K562 (cell line): Measurements from ENCODE around the gene PAQR7. TPM values are rescaled to one million over a fixed set of nuclear protein-coding genes. Genes with fewer than 3 reads are reported as not detected.

Source experiments
- ATAC-seq: fragments of 200-7000 bp; cut with Tn5 transposase; 3 replicates; pipeline ENCODE4 v1.9.1; 2020; ENCODE audit warnings: moderate library complexity
- BruUV-seq: library from RNA; stranded (reverse); fragments of 400-500 nt; replicated peaks from 2 replicates; lab custom pipeline; 2021; lab: Mats Ljungman, UMichigan
- CTCF ChIA-PET: fragments of 300-600 bp; formaldehyde crosslinking; extraction: SDS; loops from one replicate; lab custom pipeline; 2021; ENCODE audit warnings: low intra/inter-chr PET ratio; lab: Yijun Ruan, JAX
- POLR2A ChIA-PET: fragments of 300-600, 350-650 bp; sonication (Branson Sonifier 250); formaldehyde crosslinking; extraction: SDS; loops from one replicate; lab custom pipeline; 2021; ENCODE audit warnings: antibody characterized with exemption, inconsistent platforms; lab: Yijun Ruan, JAX
- DNase-seq, 4 experiments: peaks; one replicate each; pipeline versions ENCODE4 v3.0.0 to v3.0.0-alpha.2; 2011 to 2018; ENCODE audit warnings: low spot score in 3 of 4, mixed read lengths in 3 of 4; ENCODE audit errors: extremely low read depth in 1 of 4
- FAIRE-seq: peaks from 2 replicates; lab custom pipeline; 2011; peaks lifted over from hg19 to GRCh38; lab: Jason Lieb, UNC
- H2AFZ ChIP-seq: 2 replicates; pipeline ENCODE4 v1.6.0; 2011; ENCODE audit warnings: low read depth, low read length, control low read depth, inconsistent platforms
- H3K27ac ChIP-seq: fragments of 200-600 bp; 3 replicates; pipeline ENCODE4 v1.8.0; 2011; ENCODE audit warnings: low read depth, mild to moderate bottlenecking, control low read depth, inconsistent platforms, low read length, moderate library complexity, mixed read lengths; ENCODE audit errors: extremely low read depth
- H3K27me3 ChIP-seq, 2 experiments: fragments of 300-600 bp in 1 of 2; 2 replicates in 1 of 2; 3 replicates in 1 of 2; pipeline versions ENCODE4 v1.6.0 to v1.8.0; 2011; ENCODE audit warnings: inconsistent platforms in 2 of 2, low read length in 2 of 2, mild to moderate bottlenecking in 1 of 2, mixed read lengths in 1 of 2, moderate library complexity in 1 of 2; ENCODE audit not compliant: control insufficient read depth in 2 of 2, insufficient read depth in 2 of 2
- H3K36me3 ChIP-seq: fragments of 300-600 bp; 3 replicates; pipeline ENCODE4 v1.8.0; 2011; ENCODE audit warnings: mild to moderate bottlenecking, low read length, inconsistent platforms; ENCODE audit not compliant: control insufficient read depth, insufficient read depth
- H3K4me1 ChIP-seq, 2 experiments: fragments of 200-600 bp in 1 of 2; replicated peaks in 1 of 2; 2 replicates in 1 of 2; 3 replicates in 1 of 2; pipeline versions ENCODE4 v1.5.1 to v1.8.0; 2011; ENCODE audit warnings: inconsistent platforms in 2 of 2, low read length in 2 of 2, mild to moderate bottlenecking in 1 of 2, mixed read lengths in 1 of 2, moderate library complexity in 1 of 2; ENCODE audit not compliant: control insufficient read depth in 2 of 2, insufficient read depth in 2 of 2
- H3K4me2 ChIP-seq: 2 replicates; pipeline ENCODE4 v1.6.1; 2011; ENCODE audit warnings: low read length, control low read depth, inconsistent platforms, mixed read lengths; ENCODE audit not compliant: insufficient read depth
- H3K4me3 ChIP-seq: fragments of 200-600 bp; sonication (generic), shearing (Covaris generic); 2 replicates; pipeline ENCODE4 v1.5.1; 2016; ENCODE audit warnings: control low read depth, inconsistent platforms
- H3K79me2 ChIP-seq: fragments of 200-600 bp; 3 replicates; pipeline ENCODE4 v1.8.0; 2011; ENCODE audit warnings: low read length, inconsistent platforms; ENCODE audit not compliant: control insufficient read depth, insufficient read depth
- H3K9ac ChIP-seq, 2 experiments: 2 replicates each; pipeline versions ENCODE4 v1.6.0 to v1.6.1; 2011; ENCODE audit warnings: low read depth in 2 of 2, low read length in 2 of 2, control low read depth in 1 of 2, inconsistent platforms in 1 of 2, mild to moderate bottlenecking in 1 of 2, mixed read lengths in 1 of 2; ENCODE audit not compliant: insufficient read depth in 1 of 2
- H3K9me1 ChIP-seq: one replicate; pipeline ENCODE4 v1.6.0; 2011; ENCODE audit warnings: inconsistent platforms, mild to moderate bottlenecking, low read length, moderate library complexity; ENCODE audit not compliant: control insufficient read depth, insufficient read depth
- H3K9me3 ChIP-seq: replicated peaks from 2 replicates; pipeline ENCODE4 v1.5.1; 2011; ENCODE audit warnings: low read depth, low read length, inconsistent platforms; ENCODE audit not compliant: control insufficient read depth, insufficient read depth
- H4K20me1 ChIP-seq: replicated peaks from 2 replicates; pipeline ENCODE4 v1.6.1; 2011; ENCODE audit warnings: low read length, inconsistent platforms, mixed read lengths; ENCODE audit not compliant: control insufficient read depth, insufficient read depth
- CBFA2T3 ChIP-seq: fragments of 450-650 bp; IDR thresholded peaks from 2 replicates; pipeline ENCODE4 v1.6.1; 2017
- CCNT2 ChIP-seq: IDR thresholded peaks from 2 replicates; pipeline ENCODE4 v1.6.1; 2011; ENCODE audit warnings: borderline replicate concordance, low read depth, mild to moderate bottlenecking, moderate library complexity, mixed read lengths, low read length; ENCODE audit not compliant: insufficient read length; ENCODE audit errors: extremely low read depth
- CXXC5 ChIP-seq: fragments of 250-450 bp; sonication (Bioruptor Pico); IDR thresholded peaks from 2 replicates; pipeline ENCODE4 v1.8.0; 2022; ENCODE audit warnings: inconsistent platforms, mild to moderate bottlenecking, moderate library complexity
- ELF2 ChIP-seq: fragments of 250-450 bp; sonication (Bioruptor Pico); IDR thresholded peaks from 2 replicates; pipeline ENCODE4 v1.5.0; 2021; ENCODE audit warnings: mild to moderate bottlenecking
- ESRRA ChIP-seq: fragments of 450-650 bp; IDR thresholded peaks from 2 replicates; pipeline ENCODE4 v1.6.1; 2014; ENCODE audit warnings: low read depth, mild to moderate bottlenecking, moderate library complexity, borderline replicate concordance
- KLF13 ChIP-seq: fragments of 450-650 bp; IDR thresholded peaks from 2 replicates; pipeline ENCODE4 v1.6.1; 2016; ENCODE audit warnings: missing genetic modification characterization, low read depth, mild to moderate bottlenecking, missing compliant biosample characterization, moderate library complexity, borderline replicate concordance
- MBD2 ChIP-seq: sonication (generic); IDR thresholded peaks from 2 replicates; pipeline ENCODE4 v1.6.1; 2016; ENCODE audit warnings: low read depth, borderline replicate concordance
- MTA1 ChIP-seq: fragments of 450-650 bp; IDR thresholded peaks from 2 replicates; pipeline ENCODE4 v1.6.1; 2017; ENCODE audit warnings: borderline replicate concordance
- POLR3A ChIP-seq: IDR thresholded peaks from 2 replicates; pipeline ENCODE4 v1.6.1; 2011; ENCODE audit warnings: borderline replicate concordance, mild to moderate bottlenecking, moderate library complexity; ENCODE audit not compliant: insufficient read length, insufficient read depth; ENCODE audit errors: extremely low read depth
- RB1 ChIP-seq: fragments of 450-650 bp; IDR thresholded peaks from 2 replicates; pipeline ENCODE4 v1.6.1; 2017; ENCODE audit warnings: low read depth, mild to moderate bottlenecking
- TOE1 ChIP-seq, 2 experiments: fragments of 450-650 bp in 1 of 2; sonication (generic) in 1 of 2; formaldehyde crosslinking in 1 of 2; IDR thresholded peaks; 2 replicates each; pipeline versions ENCODE4 v1.7.1 to v1.8.0; 2016 to 2022; ENCODE audit warnings: borderline replicate concordance in 2 of 2, mild to moderate bottlenecking in 2 of 2, antibody characterized with exemption in 1 of 2, inconsistent platforms in 1 of 2, low read depth in 1 of 2, missing genetic modification reagents in 1 of 2, moderate library complexity in 1 of 2
- ZNF274 ChIP-seq: IDR thresholded peaks from 2 replicates; pipeline ENCODE4 v1.6.1; 2011; ENCODE audit warnings: low read depth, mild to moderate bottlenecking, low read length, moderate library complexity, borderline replicate concordance
- WGBS: fragments of 100-300 bp; shearing (Covaris generic); methylation state at CpG from one replicate; pipeline ENCODE4 v1.1.6; 2016; ENCODE audit warnings: low coverage, mixed read lengths; ENCODE audit not compliant: insufficient coverage; ENCODE audit errors: missing lambda C conversion rate; 5-methylcytosine and 5-hydroxymethylcytosine counted together
- in situ Hi-C: fragments of 300-500 bp; cut with MboI; formaldehyde crosslinking; loops from 4 replicates; pipeline ENCODE4 v1.15.0; 2018; ENCODE audit warnings: inconsistent platforms, mixed read lengths
- intact Hi-C: fragments of 100-400 bp; cut with micrococcal nuclease; formaldehyde crosslinking; loops from 2 replicates; pipeline ENCODE4 v1.14.2; 2022
- polyA plus RNA-seq, 8 experiments: library from polyadenylated mRNA; depleted of rRNA in 4 of 8; stranded (reverse) in 5 of 8; unstranded in 3 of 8; fragments of >200 nt; fragmentation: Nextera tagmentation in 2 of 8; fragmentation: Illumina TruSeq in 1 of 8; extraction: Ambion mirVana in 2 of 8; extraction: Trizol in 1 of 8; gene quantifications; 2 replicates each; pipeline versions ENCODE4 v1.2.1 to v1.2.3, GENCODE V29; 2011 to 2014; ENCODE audit warnings: inconsistent platforms in 1 of 8, missing spikeins in 1 of 8
- total RNA-seq, 7 experiments: library from RNA; depleted of rRNA in 6 of 7; stranded (reverse); fragments of >200 nt in 6 of 7; fragmentation: Illumina TruSeq in 2 of 7; extraction: Trizol in 2 of 7; gene quantifications; 2 replicates each; pipeline versions ENCODE4 v1.2.1 to v1.2.3, GENCODE V29; 2011 to 2021; ENCODE audit warnings: low replicate concordance in 1 of 7
- TF ChIP-seq, protein P1 (sequence below): fragments of 200-800 bp; sonication (Bioruptor generic); IDR thresholded peaks from 2 replicates; pipeline ENCODE4 v1.6.1; 2017; ENCODE audit warnings: missing genetic modification characterization, missing compliant biosample characterization
- TF ChIP-seq, protein P2 (sequence below): fragments of 250-450 bp; sonication (Bioruptor Pico); IDR thresholded peaks from 2 replicates; pipeline ENCODE4 v1.8.0; 2022; ENCODE audit warnings: inconsistent platforms, mild to moderate bottlenecking, moderate library complexity, borderline replicate concordance

The PAQR7 gene
- total and polyA plus RNA-seq, 9 of the 15 experiments (the other 6 are each of a cell fraction or from before 2014, with no cell fraction given), result 1.1 to 5.2 (median 2.6) TPM

DNA sequence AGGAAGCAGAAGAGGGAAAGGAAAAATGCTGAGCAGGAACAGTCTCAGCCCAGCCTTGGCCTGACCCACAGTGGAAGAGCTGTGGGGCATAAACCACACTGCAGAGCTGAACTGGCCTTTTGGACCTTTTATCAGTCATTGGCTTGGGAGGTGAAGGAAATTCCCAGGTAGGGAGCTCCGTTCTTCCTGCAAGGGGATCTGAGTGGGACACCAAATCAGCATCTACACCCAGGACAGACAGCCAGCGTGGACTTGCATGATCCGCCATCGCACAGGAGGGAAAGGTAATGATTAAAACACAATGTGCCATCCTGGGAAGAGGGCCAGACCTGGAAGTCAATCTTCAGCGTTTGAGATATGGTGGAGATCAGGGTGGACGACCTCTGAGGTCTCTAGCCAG is 56.9 kb downstream of the PAQR7 start (continued):
- TF ChIP-seq CCNT2 (no peak), MBD2 (peak; percentile 5; the same call in 1 of the 2 replicates), CBFA2T3 (no peak)
- TF ChIP-seq, all 486 proteins: peak for 6

DNA sequence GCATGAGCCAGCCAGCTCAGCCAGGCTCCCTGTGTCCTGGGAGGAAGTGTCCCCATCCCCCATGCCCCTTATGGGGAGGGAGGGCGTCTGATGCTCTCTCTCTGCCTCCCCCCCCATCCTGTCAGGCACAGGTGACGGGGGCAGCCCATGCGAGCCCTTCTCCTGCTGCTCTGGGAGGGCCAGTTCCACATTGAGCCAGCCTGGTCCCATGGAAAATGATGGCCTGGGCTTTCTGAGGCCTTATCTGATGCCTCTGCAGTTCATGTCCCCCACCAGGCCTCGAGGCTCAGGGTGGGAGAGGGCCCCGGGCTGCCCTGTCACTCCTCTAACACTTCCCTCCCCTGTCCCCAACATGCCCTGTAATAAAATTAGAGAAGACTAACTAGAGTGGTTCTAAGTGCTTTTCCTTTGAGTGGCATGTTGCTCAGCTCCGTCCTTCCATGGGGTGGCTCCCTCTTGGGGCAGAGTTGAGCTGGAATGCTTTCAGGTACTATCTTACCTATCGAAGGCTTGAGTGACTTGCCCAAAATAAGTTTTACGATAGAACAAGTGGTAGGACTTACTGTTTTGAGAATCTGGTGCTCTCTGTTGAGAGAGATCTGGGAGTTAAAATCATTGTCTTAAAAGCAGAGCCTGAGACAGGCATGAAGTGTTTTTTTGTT is 57.5 kb downstream of the PAQR7 start:
- H3K79me2 ChIP-seq, result peaks cover 46% of the 10 kb centered on the region
- POLR2A ChIA-PET, result interaction anchor here (0.7 to 6.2 kb wide), 5 partner anchors 10 to 268 kb away, joined by 3 to 56 read pairs (median 6); no protein-coding TSS in a partner anchor
- 20% methylated on average over 8 of the region's 8 CpGs for WGBS
- H3K9me3 ChIP-seq, result no peaks in the 10 kb centered on the region
- BruUV-seq, result no TSS peak
- H3K9me1 ChIP-seq, result no peaks in the 10 kb centered on the region
- peaks cover 16% of the 10 kb centered on the region for H4K20me1 ChIP-seq
- peak overlapping the region; percentile 91 for H3K27ac ChIP-seq
- no peak overlapping the region for H3K4me3 ChIP-seq
- FAIRE-seq, result peak; percentile 85
- H3K4me2 ChIP-seq, result peak overlapping the region; percentile 89
- H3K4me1 ChIP-seq, result peaks cover 34 to 61% of the 10 kb centered on the region in 2 experiments
- no peaks in the 10 kb centered on the region for H3K27me3 ChIP-seq
- peak; percentile 54 to 67 (median 55) for DNase-seq
- in situ Hi-C loops, result loop anchor here (10.0 kb wide), 1 partner anchor 413 kb away; no protein-coding TSS in a partner anchor
- intact Hi-C loops, result no loop called here
- peak overlapping the region; percentile 84 to 92 for H3K9ac ChIP-seq
- peak overlapping the region; percentile 90 for H2AFZ ChIP-seq
- CTCF ChIA-PET, result no interaction called here
- 0 out of 3 replicates have a peak, but pooled peaks have one; percentile 1 for ATAC-seq
- H3K36me3 ChIP-seq, result peaks cover 11% of the 10 kb centered on the region
- no peak for TF ChIP-seq KLF13
- TF ChIP-seq TOE1 (IDR thresholded peaks at IDR 0.05; ENCODE audit: borderline replicate concordance), result no peak
- no peak for TF ChIP-seq TOE1 (CRISPR knock-in tag; IDR thresholded peaks at IDR 0.05; ENCODE audit: borderline replicate concordance, low read depth)
- TF ChIP-seq RB1, result 0 out of 2 replicates have a peak, but pooled peaks have one; percentile 33
- TF ChIP-seq POLR3A, result no peak
- TF ChIP-seq, protein P1, sequence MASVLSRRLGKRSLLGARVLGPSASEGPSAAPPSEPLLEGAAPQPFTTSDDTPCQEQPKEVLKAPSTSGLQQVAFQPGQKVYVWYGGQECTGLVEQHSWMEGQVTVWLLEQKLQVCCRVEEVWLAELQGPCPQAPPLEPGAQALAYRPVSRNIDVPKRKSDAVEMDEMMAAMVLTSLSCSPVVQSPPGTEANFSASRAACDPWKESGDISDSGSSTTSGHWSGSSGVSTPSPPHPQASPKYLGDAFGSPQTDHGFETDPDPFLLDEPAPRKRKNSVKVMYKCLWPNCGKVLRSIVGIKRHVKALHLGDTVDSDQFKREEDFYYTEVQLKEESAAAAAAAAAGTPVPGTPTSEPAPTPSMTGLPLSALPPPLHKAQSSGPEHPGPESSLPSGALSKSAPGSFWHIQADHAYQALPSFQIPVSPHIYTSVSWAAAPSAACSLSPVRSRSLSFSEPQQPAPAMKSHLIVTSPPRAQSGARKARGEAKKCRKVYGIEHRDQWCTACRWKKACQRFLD (CRISPR knock-in tag), result no peak
- no peak for TF ChIP-seq ZNF274
- TF ChIP-seq ELF2 (CRISPR knock-in tag), result no peak
- TF ChIP-seq, protein P2, sequence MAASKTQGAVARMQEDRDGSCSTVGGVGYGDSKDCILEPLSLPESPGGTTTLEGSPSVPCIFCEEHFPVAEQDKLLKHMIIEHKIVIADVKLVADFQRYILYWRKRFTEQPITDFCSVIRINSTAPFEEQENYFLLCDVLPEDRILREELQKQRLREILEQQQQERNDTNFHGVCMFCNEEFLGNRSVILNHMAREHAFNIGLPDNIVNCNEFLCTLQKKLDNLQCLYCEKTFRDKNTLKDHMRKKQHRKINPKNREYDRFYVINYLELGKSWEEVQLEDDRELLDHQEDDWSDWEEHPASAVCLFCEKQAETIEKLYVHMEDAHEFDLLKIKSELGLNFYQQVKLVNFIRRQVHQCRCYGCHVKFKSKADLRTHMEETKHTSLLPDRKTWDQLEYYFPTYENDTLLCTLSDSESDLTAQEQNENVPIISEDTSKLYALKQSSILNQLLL (CRISPR knock-in tag), result no peak
- 0 out of 2 replicates have a peak, but pooled peaks have one; percentile 11 for TF ChIP-seq CXXC5 (CRISPR knock-in tag)
- TF ChIP-seq ESRRA, result peak; percentile 16; the same call in 1 of the 2 replicates
- peak; percentile 61 for TF ChIP-seq MTA1
